HG03196 (cell line): ENCODE results near the gene ALKBH7.
"Not testable (repeated sequence)": the region's sequence is repeated elsewhere in the genome, so short reads cannot be mapped to it uniquely, and the experiment has no call there.

Experiments
- ATAC-seq: cut with Tn5 transposase; IDR thresholded peaks from one replicate; pipeline ENCODE4 v1.9.1; 2021; ENCODE audit not compliant: unreplicated experiment

ALKBH7 gene

DNA sequence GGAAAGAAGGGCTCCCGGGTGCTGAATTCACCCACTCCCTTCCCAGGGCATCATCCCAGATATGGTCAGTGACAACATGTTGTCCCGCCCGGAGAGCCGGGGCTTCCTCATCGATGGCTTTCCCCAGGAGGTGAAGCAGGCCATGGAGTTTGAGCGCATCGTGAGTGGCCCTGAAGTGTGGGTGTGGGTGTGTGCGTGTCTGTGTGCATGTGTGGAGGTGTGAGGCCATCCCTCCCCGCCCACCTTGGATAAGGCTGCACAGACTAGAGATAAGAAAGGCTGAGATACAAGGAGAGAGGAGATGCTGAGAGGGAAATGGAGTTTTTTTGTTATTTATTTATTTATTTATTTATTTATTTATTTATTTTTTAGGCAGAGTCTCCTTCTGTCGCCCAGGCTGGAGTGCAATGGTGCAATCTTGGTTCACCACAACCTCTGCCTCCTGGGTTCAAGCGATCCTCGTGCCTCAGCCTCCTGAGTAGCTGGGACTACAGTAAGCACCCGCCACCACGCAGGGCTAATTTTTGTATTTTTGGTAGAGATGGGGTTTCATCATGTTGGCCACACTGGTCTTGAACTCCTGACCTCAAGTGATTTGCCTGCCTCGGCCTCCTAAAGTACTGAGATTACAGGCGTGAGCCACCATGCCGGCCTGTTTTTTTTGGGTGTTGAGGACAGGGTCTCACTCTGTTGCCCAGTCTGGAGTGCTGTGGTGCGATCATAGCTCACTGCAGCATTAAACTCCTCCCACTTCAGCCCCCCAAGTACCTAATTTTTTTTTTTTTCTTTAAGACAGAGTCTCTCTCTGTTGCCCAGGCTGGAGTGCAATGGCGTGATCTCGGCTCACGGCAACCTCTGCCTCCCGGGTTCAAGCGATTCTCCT is 27.7 kb downstream of the ALKBH7 start:
- not testable (repeated sequence) for ATAC-seq

DNA sequence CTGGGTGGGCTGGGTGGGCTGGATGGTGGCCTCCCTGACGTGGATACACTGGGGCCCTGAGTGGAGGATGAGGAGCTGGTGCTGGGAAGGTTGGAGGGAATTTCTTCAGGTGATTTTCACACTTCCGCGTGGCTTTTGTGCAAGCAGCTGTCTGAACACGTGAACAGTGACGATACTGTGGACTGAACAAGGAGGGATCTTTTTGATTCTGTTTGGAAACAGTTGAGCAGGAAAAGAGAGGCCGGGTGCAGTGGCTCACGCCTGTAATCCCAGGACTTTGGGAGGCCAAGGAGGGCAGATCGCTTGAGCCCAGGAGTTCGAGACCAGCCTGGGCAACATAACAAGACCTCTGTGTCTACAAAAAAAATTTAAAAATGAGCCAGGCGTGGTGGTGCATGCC is 29.5 kb downstream of the ALKBH7 start:
- no peak for ATAC-seq

DNA sequence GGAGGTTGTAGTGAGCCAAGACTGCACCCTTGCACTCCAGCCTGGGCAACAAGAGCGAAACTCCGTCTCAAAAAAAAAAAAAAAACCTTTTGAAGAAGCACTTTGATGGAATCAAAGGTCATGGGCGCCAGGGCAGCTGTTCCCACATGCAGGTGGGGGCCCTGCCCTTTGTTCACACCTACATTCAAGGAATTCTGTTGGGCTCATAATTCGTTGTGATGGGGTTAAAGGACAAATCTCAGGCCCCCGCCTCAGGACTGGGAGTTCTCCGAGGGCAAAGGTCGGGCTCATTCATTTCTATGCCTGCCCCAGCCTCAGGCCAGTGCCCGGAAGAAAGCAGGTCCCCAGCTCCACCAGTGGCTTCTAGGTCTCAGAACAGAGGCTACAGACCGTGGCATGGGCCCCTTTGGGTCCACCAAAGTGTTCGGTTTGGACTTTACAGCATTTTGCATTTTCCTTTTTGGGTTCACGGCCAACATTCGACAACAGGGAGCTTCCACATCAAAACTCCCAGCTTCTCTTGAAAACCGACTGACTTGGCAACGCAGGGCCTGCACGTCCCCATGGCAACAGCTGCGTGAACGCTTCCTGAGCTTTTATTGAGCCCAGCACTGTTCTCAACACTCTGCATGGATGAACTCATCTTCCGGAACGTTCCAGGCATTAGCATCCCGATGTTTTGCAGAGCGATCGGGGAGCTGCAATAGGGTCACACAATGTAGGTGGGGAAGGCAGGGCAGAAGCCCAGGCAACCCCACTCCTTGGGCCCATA is 30.4 kb downstream of the ALKBH7 start:
- no peak for ATAC-seq

- no peak for ATAC-seq
Measured at GRCh38 chr19:6406401-6406800, 33.8 kb downstream of the ALKBH7 start.

- no peak for ATAC-seq
Measured at GRCh38 chr19:6409346-6409745, 36.8 kb downstream of the ALKBH7 start.

DNA sequence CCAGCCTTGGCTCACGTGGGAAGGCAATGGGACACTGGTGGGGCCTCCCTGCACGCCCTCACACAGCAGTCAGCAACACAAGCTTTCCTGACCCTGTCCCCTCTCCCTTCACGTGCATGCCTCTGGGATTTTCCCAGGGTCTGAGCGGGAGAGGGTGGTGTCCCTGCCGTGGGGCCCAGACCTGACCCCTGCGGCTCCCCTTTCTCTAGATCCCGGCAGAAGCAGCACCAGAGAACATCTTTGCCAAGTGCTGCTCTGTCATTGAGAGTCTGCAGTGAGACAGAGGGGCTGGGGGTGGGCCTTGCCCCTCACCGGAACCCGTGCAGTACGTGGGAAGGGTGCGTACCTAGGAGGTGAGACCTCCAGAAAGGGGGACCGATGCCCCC is 39.5 kb downstream of the ALKBH7 start:
- ATAC-seq, result no peak

DNA sequence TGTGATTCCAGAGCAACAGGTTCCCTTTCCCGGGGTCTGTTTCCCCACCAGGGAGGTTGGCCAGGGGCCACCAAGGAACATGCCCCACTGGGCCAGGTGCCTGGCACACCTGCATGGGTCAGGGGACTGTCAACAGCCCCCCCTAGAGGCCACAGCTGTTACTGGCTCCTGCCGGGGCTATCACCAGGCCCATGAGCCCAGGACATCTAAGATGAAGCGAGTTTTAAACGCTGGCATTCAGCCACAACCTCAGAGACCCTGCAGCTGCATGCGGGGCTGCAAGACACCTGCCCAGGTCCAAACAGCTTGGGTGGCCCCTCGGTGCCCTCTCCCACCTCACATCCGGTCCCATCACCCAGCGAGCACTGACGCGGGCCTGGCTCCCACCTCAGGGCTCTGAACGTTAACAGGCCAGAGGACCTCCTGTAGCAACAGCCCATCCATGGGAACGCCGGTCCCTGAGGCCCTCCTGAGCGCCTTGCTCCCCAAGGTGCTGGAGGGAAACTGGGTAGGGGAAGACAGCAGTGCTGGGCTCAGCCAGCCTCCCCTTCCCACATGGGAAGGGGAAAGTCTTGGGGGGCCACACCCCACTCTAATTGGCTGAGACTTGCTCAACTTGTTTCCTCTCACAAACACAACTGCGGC is 40.0 kb downstream of the ALKBH7 start:
- ATAC-seq, result no peak

GRCh38 chr19:6413291-6413690 is 40.7 kb downstream of the ALKBH7 start:
- no peak for ATAC-seq

- no peak for ATAC-seq
Measured at GRCh38 chr19:6413721-6414643, 41.4 kb downstream of the ALKBH7 start.

DNA sequence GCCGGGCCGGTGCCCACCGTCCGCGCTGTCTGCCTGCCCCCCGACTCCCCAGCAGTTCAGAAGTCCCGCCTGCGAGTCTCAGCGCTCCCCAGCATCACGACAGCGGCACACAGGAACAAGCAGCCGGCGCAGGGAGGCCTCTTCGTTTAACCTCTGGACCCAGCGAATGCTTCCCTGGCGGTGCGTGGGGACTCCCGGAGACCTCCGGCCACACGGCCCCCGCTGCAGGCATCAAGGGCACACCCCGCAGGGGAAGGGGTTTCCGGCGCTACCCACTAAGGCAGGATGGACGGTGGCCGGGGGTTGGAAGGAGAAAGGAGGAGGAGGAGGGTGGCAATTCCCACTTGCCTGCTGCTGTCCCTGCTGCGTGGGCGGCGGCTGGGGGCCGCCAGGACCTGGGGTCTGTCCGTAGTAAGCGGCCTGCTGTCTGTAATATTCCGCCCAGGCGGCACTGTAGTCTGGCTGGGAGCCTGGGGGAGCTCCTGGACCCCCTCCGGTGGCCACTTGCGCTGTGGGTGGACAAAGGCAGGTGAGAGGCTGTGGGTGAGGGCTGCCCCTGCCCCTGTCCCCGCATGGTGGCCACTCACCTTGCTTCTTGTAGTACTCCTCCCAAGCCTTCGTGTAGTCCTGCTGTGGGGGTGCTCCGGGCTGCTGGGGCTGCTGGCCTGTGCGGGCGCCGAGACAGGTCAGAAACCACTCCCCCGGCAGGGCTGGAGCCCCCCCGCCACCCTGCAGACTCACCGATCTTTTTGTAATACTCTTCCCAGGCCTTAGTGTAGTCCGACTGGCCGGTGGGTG is 42.4 kb downstream of the ALKBH7 start:
- ATAC-seq, result no peak

- ATAC-seq, result no peak
Measured at GRCh38 chr19:6415591-6416190, 43.1 kb downstream of the ALKBH7 start.

- no peak for ATAC-seq
Measured at GRCh38 chr19:6416658-6417405, 44.2 kb downstream of the ALKBH7 start.

- no peak for ATAC-seq
Measured at GRCh38 chr19:6417713-6418561, 45.3 kb downstream of the ALKBH7 start.

- no peak for ATAC-seq
Measured at GRCh38 chr19:6418562-6418932, 46.0 kb downstream of the ALKBH7 start.

GRCh38 chr19:6421075-6422014 is 48.8 kb downstream of the ALKBH7 start:
- no peak for ATAC-seq

DNA sequence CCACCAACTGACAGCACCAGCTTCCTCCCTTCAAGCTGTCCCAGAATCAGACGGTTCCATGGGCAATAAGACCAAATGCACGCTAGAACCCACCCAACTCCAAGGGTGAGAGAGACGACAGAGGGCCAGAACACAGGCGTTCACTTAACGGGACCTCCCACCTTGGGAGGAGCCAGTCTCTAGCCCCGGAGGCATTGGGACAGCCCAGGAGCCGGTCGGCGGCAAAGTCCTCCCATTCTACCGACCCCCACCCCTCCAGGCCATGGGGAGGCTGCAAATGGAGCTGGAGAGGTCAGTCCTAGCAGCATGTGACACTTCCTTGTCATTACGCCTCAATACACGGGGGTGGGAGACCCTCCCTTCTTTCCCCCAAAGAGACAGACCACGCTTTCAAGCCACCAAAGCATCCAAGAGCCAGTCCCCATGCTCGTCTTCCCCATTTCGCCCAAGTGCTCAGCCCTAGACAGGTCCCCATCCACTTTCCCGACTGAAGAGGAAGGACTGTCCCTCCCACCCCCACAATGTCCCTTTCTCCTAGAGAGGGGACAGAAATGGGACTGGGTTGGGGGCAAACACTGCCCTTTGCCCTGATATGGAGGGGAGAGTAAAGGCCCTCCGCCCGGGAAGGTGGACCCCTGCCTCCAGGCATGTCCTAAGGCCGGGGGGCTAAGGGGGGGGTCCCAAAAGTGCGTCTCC is 51.1 kb downstream of the ALKBH7 start:
- no peak for ATAC-seq
